ENCODE measurements around the gene F8.
"Not testable (repeated sequence)": the region's sequence is repeated elsewhere in the genome, so short reads cannot be mapped to it uniquely, and the experiment has no call there.

Gene F8

DNA sequence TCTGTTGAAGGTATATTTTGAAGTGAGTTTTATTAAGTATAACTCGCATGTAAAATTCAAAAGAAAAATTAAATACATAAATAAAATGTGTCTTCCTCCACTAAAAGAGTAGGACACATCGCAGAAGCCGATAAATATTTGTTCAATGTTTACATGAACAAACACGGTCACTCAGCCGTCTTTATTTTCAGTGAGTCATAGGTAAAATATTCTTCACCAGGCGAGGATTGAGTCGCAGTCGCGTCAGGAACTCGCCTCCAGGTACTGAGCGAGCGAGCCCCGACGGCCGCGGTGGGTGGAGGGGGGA is 3.9 kb upstream of the F8 start:
- Histone ChIP-seq H3K36me3 (replicated peaks) (no peaks in the 10 kb centered on the region), H3K4me3 (peak overlapping the region; percentile 75), H3K27me3 (ENCODE audit: low read depth) (no peaks in the 10 kb centered on the region), H3K9me3 (no peaks in the 10 kb centered on the region), H3K4me1 (peaks cover 10% of the 10 kb centered on the region)
- in situ Hi-C loops (cut with MboI; ENCODE audit: low sequenced_read_pairs) = loop anchor here (25.0 kb wide), 1 partner anchor 889 kb away; the partner anchor contains the start of gene OPN1LW
- no peak for DNase-seq (ENCODE audit: low spot score in 2 of 2)

DNA sequence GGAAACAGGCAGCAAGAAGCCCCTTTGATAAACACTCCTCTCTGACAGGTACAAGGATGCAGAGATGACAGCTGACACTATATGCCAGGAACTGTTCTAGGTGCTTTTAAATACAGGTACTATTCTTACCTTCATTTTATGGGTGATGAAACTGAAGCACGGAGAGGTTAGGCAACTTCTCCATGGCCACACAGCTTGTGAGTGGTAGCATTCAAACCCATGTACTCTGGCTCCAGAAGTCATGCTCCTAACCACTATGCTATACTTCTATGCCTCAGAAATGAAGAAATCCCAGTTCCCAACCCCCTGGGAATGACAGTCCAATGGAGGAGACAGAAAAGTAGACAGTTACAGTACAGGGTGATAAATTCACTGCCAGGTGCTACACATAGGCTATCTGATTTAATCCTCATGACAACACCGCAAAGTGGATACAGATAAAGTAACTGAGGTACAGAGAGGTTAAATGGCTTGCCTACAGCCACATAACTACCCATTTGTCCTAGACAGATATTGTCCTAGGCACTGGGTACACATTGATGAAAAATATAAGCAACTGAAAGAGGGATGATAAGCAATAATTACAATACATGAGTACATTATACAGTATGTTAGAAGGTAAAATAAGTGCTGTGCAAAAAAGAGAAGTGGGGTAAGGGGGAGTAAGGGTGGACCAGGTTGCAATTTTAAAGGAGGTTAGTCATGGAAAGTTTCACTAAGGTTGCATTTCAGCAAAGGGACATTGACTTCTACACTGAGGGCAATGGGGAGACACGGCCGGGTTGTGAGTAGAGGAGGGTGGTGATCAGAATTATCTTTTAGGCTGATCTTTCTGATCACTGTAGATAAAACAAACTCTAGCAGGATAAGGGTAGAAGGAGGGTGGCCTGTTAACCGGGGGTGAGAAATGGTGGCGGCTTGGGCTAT is 1.6 kb upstream of the F8 start:
- DNase-seq (ENCODE audit: low spot score in 2 of 2) = no peak
- H3K4me1 ChIP-seq = peaks cover 10% of the 10 kb centered on the region
- H3K27me3 ChIP-seq (ENCODE audit: low read depth) = no peaks in the 10 kb centered on the region
- no peaks in the 10 kb centered on the region for H3K36me3 ChIP-seq (replicated peaks)
- in situ Hi-C loops (cut with MboI; ENCODE audit: low sequenced_read_pairs) = no loop called here
- no peak overlapping the region for H3K4me3 ChIP-seq
- H3K9me3 ChIP-seq = no peaks in the 10 kb centered on the region

DNA sequence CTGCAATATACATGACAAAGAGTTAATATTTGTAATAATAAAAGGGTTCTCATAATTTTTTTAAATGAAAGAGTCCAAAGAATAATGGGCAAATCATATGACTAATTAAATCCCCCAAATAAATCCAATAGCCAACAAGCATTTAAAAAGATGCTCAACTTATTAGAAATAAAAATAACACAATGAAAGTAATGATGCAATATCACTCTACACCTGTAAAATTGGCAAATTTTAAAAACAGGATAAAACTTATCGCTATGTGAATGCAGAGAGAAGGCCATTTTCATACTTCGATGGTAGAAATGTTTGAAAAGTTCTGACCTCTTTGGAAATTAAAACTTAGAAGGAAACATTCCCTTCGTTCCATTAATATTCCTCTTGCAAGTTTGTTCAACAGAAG is 1.9 kb downstream of the F8 start:
- no peaks in the 10 kb centered on the region for H3K9me3 ChIP-seq
- in situ Hi-C loops (cut with MboI; ENCODE audit: low sequenced_read_pairs) = no loop called here
- H3K27me3 ChIP-seq (ENCODE audit: low read depth) = no peaks in the 10 kb centered on the region
- H3K4me1 ChIP-seq = no peaks in the 10 kb centered on the region
- H3K4me3 ChIP-seq = no peak overlapping the region
- no peaks in the 10 kb centered on the region for H3K36me3 ChIP-seq (replicated peaks)
- no peak for DNase-seq (ENCODE audit: low spot score in 2 of 2)

DNA sequence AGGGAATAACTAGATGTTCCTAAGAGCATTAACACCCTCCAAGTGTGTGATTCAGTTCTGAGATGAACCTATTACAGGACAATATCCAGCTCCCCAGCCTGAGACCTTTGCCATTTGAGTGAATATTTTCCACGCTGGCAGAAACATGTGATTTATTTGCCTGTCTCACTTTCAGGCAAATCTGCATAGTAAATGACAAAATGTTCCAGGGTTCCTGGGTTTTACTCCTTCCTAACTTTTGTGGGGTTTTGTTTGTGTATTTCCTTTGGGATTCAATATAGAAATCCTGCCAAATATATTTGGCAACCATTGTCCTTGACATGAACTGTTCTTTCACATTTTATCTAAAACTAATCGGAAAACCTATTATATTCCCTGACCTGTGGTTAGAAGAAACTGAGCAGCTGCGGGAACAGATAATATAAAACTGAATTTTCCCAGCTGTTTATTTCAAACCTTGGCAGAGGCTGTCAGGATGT is 12.5 kb downstream of the F8 start:
- Histone ChIP-seq H3K36me3 (replicated peaks) (no peaks in the 10 kb centered on the region), H3K27me3 (ENCODE audit: low read depth) (no peaks in the 10 kb centered on the region), H3K4me1 (no peaks in the 10 kb centered on the region), H3K9me3 (no peaks in the 10 kb centered on the region), H3K4me3 (no peak overlapping the region)
- in situ Hi-C loops (cut with MboI; ENCODE audit: low sequenced_read_pairs) = no loop called here
- no peak for DNase-seq (ENCODE audit: low spot score in 2 of 2)

DNA sequence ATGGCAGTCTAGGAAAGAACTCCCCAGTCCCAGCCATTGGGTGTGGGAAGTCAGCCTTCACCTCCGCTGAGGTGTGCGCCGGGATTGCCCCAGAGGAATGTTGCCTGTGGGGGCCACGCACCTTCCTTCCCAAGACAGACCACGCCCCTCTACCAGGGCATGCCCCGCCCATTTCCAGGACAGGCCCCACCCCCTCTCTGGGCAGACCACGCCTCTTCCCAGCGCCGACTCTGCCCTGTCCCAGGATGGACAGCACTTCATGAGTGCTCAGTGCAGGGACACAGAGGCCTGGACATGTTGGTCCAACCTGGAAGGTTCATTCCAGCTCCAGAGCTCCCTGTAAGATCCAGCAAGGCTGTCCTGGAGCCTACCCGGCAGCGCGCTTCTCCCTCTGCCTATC is 13.9 kb downstream of the F8 start:
- H3K9me3 ChIP-seq; H3K27me3 ChIP-seq (ENCODE audit: low read depth); DNase-seq (ENCODE audit: low spot score in 2 of 2); H3K4me3 ChIP-seq; H3K4me1 ChIP-seq; H3K36me3 ChIP-seq (replicated peaks); in situ Hi-C loops (cut with MboI; ENCODE audit: low sequenced_read_pairs): not testable (repeated sequence)

DNA sequence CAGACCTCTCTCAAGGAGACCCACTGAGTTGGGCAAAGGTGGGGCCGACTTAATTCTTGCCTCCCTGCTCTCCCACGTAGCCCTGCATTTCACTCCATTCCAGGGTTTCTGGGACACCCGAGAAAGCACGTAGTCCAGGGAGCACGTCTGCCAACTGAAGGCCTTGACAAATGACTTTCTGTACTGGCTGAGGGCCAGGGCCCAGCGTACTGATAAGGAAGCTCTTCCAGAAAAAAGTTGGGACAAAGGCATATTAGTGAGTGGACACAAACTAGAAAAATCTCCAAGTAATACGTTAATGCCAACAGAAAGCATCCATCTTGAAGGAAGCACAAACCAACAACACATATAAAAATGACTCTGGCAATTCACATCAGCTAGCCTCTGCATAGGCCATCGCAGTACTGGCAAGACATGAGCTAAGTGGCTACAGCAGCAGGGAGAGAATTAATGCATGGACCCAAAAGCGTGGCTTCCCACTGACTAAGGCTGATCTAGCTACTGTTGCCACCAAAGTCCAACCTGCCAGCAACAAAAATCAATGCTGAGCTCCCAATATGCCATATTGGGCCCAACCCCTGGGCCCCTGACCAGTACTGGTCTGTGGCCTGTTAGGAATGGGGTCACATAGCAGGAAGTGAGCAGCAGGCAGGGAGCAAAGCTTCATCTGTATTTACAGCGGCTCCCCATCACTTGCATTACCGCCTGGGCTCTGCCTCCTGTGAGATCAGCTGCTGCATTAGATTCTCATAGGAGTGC is 15.4 kb downstream of the F8 start:
- H3K27me3 ChIP-seq (ENCODE audit: low read depth); in situ Hi-C loops (cut with MboI; ENCODE audit: low sequenced_read_pairs); DNase-seq (ENCODE audit: low spot score in 2 of 2): not testable (repeated sequence)

DNA sequence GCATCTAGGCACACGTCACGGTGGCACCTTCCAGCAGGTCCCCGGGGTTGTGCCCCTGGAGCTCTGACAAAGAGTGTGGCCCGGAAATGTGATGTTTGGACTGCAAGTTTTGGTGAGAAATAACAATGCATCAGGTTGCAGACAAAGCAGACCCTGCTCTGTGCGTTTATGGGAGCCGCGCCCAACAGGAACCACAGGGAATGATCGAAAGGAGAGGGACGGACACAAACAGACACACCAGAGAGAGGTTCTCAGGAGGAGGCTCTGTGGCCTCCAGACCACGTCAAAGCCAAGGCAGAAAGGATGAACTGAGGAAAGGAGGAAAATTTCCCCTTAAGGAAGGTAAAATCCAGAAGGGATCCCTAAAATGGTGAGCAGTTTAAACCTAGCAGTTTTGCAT is 16.1 kb downstream of the F8 start:
- H3K9me3 ChIP-seq; DNase-seq (ENCODE audit: low spot score in 2 of 2); H3K4me1 ChIP-seq; in situ Hi-C loops (cut with MboI; ENCODE audit: low sequenced_read_pairs); H3K4me3 ChIP-seq; H3K36me3 ChIP-seq (replicated peaks); H3K27me3 ChIP-seq (ENCODE audit: low read depth): not testable (repeated sequence)

More for the DNA sequence above, 15.4 kb downstream of the F8 start:
- not testable (repeated sequence) for H3K9me3 ChIP-seq; H3K4me3 ChIP-seq; H3K4me1 ChIP-seq; H3K36me3 ChIP-seq (replicated peaks)

DNA sequence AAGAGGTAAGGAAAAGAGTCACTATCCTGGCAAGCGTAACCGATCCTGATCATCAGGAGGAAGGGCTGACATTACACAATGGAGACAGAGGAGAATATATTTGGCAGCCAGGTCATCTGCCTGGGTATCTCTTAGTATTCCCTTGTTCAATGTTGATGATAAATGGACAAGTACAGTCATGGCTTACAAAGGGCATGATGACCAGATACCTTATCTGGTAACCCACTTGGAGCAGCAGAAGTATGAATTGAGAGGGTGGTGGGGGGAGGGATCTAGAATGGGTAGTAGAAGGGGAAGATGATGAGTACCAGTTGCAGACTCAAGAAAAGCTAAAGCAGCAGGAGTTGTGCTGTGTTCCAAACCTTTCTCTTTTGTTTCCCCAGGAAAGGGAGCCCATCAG is 17.3 kb downstream of the F8 start:
- Histone ChIP-seq H3K27me3 (ENCODE audit: low read depth) (no peaks in the 10 kb centered on the region), H3K36me3 (replicated peaks) (no peaks in the 10 kb centered on the region), H3K4me1 (no peaks in the 10 kb centered on the region; the same call in 1 of the 2 replicates), H3K9me3 (no peaks in the 10 kb centered on the region), H3K4me3 (no peak overlapping the region)
- DNase-seq (ENCODE audit: low spot score in 2 of 2) = no peak
- in situ Hi-C loops (cut with MboI; ENCODE audit: low sequenced_read_pairs) = no loop called here

DNA sequence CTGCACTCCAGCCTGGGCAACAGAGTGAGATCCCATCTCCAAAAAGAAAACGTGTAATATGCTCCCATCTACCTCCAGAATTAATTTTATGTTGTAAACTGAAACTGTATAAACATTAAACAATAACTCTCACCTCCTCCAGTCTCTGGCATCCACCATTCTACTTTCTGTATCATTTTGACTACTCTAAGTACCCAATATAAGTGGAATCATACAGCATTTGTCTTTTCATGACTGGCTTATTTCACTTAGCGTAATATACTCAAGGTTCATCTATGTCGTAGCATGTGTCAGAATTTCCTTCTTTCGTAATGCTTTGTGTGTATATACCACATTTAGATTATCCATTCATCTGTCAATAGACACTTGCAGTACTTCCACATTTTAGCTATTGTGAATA is 20.6 kb downstream of the F8 start:
- no peaks in the 10 kb centered on the region for H3K36me3 ChIP-seq (replicated peaks)
- no peaks in the 10 kb centered on the region; the same call in 1 of the 2 replicates for H3K4me1 ChIP-seq
- no peak for DNase-seq (ENCODE audit: low spot score in 2 of 2)
- in situ Hi-C loops (cut with MboI; ENCODE audit: low sequenced_read_pairs) = no loop called here
- no peaks in the 10 kb centered on the region for H3K9me3 ChIP-seq
- no peak overlapping the region for H3K4me3 ChIP-seq
- no peaks in the 10 kb centered on the region for H3K27me3 ChIP-seq (ENCODE audit: low read depth)

DNA sequence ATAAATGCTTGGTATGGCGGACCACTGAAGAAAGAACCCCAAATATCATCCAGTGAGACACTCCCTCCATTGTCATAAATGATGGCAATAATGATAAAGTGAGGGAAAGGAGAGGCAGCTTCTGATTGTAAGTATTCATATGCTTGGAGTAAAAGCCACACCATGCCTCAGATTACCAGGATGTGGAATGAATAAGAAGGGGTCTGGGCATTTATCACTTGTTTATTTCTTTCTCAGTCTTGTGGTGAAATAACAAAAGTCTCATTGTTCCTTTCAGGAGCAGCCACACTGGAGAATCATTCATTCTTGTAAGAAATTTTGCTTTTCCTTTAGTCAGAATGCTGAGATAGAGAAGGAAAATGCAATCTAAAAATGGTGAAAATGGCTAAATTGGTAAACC is 21.7 kb downstream of the F8 start:
- DNase-seq (ENCODE audit: low spot score in 2 of 2) = no peak
- no peaks in the 10 kb centered on the region for H3K9me3 ChIP-seq
- H3K4me3 ChIP-seq = no peak overlapping the region
- no peaks in the 10 kb centered on the region for H3K36me3 ChIP-seq (replicated peaks)
- in situ Hi-C loops (cut with MboI; ENCODE audit: low sequenced_read_pairs) = no loop called here
- H3K4me1 ChIP-seq = no peaks in the 10 kb centered on the region; the same call in 1 of the 2 replicates
- no peaks in the 10 kb centered on the region for H3K27me3 ChIP-seq (ENCODE audit: low read depth)

DNA sequence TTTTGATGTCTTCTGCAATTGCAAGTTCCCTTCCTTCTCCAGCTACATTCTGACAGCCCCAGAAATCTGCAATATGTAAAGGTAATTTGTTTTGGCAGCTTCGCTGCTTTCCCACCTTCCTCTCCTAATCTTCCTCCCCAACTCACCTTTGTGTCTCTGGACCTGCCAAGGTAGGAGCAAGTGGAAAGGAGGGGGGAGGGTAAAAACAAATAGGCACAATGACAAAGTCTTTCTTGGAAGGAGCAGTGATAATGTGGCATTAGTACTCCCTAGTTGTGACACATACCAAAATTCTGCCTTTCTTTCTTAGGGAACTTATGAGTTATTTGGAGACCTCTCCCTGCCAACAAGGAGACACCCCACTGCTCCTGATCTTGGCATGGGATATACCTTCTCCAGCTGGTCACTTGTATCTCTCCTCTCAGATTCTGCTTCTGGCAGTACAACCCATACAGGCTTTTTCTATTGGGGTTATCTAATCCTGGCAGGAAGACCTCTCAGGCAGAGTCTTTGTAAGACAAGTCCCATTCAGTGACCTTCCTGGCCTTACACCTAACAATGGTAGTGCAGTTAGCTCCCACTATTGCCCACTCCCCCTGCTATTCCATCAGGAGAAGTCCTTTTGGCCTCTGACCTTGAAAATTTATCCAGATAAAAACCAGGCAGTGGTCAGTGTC is 24.2 kb downstream of the F8 start:
- no peaks in the 10 kb centered on the region for H3K27me3 ChIP-seq (ENCODE audit: low read depth)
- no peak for DNase-seq (ENCODE audit: low spot score in 2 of 2)
- in situ Hi-C loops (cut with MboI; ENCODE audit: low sequenced_read_pairs) = no loop called here
- no peak overlapping the region for H3K4me3 ChIP-seq
- H3K36me3 ChIP-seq (replicated peaks) = no peaks in the 10 kb centered on the region
- no peaks in the 10 kb centered on the region; the same call in 1 of the 2 replicates for H3K4me1 ChIP-seq
- no peaks in the 10 kb centered on the region for H3K9me3 ChIP-seq

DNA sequence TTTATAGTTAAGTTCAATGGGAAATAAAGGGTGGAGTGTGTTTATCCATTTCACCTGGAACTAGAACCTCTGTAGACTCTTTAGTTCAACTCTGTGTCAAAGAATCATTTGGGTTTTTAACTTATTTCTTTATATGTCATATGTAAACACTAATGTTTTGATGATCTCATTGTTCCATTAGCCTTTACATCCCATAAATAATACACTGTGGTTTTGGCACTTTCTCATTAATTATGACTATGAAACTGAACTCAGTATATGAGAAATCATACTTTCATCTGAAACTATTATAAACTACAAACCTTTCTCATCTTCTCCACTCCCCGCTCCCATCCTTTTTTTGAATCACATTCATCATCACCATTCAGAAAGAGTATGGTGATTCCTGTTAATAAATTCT is 31.0 kb downstream of the F8 start:
- Histone ChIP-seq H3K9me3 (no peaks in the 10 kb centered on the region), H3K4me1 (no peaks in the 10 kb centered on the region), H3K27me3 (ENCODE audit: low read depth) (no peaks in the 10 kb centered on the region), H3K4me3 (no peak overlapping the region), H3K36me3 (replicated peaks) (no peaks in the 10 kb centered on the region)
- in situ Hi-C loops (cut with MboI; ENCODE audit: low sequenced_read_pairs) = no loop called here
- DNase-seq (ENCODE audit: low spot score in 2 of 2) = no peak

DNA sequence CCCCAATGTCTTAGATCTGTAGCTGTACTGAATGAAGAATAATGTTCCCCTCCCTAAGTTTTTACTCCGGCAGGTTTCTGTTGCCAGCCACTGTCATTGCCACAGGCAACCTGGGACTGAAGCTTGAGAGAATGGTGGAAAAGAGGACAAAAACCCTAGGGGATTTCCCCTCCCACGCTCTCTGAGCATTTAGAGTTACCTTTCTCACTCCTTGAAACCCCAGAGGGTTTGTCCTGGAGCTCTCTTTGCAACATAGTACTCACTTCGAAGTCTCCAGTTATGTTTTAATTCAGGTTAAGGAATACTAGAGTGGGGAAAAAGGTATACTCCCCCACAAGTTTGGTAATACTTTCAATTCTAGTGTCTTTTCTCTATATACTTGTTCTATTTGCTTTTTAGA is 31.5 kb downstream of the F8 start:
- H3K4me3 ChIP-seq = no peak overlapping the region
- H3K4me1 ChIP-seq = no peaks in the 10 kb centered on the region
- in situ Hi-C loops (cut with MboI; ENCODE audit: low sequenced_read_pairs) = no loop called here
- no peaks in the 10 kb centered on the region for H3K9me3 ChIP-seq
- no peaks in the 10 kb centered on the region for H3K27me3 ChIP-seq (ENCODE audit: low read depth)
- no peak for DNase-seq (ENCODE audit: low spot score in 2 of 2)
- no peaks in the 10 kb centered on the region for H3K36me3 ChIP-seq (replicated peaks)

DNA sequence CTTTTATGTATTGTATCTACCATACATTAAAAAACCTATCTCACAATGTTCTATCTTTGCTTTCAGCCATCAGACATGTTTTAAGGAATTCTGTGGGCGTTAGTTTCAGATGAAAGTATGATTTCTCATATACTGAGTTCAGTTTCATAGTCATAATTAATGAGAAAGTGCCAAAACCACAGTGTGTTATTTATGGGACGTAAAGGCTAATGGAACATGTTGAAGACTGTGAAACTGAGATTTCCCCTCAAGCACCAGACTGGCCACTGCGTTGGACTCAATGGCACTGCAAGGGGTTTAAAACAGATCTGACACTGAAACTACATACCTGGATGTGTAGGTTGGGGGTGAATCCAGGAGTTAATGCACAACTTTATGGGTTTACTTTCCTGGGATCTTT is 32.0 kb downstream of the F8 start:
- in situ Hi-C loops (cut with MboI; ENCODE audit: low sequenced_read_pairs) = no loop called here
- H3K27me3 ChIP-seq (ENCODE audit: low read depth) = no peaks in the 10 kb centered on the region
- no peaks in the 10 kb centered on the region for H3K9me3 ChIP-seq
- no peaks in the 10 kb centered on the region for H3K4me1 ChIP-seq
- no peak overlapping the region for H3K4me3 ChIP-seq
- no peak for DNase-seq (ENCODE audit: low spot score in 2 of 2)
- no peaks in the 10 kb centered on the region for H3K36me3 ChIP-seq (replicated peaks)
